DMS153 treated with DMSO at 0.1 percent for 48 hours (cell line): ENCODE measurements around the gene CTIF.

Experiments
- DNase-seq: peaks from one replicate; lab custom pipeline; 2025; ENCODE audit not compliant: unreplicated experiment; lab: John Stamatoyannopoulos, UW

CTIF gene

DNA sequence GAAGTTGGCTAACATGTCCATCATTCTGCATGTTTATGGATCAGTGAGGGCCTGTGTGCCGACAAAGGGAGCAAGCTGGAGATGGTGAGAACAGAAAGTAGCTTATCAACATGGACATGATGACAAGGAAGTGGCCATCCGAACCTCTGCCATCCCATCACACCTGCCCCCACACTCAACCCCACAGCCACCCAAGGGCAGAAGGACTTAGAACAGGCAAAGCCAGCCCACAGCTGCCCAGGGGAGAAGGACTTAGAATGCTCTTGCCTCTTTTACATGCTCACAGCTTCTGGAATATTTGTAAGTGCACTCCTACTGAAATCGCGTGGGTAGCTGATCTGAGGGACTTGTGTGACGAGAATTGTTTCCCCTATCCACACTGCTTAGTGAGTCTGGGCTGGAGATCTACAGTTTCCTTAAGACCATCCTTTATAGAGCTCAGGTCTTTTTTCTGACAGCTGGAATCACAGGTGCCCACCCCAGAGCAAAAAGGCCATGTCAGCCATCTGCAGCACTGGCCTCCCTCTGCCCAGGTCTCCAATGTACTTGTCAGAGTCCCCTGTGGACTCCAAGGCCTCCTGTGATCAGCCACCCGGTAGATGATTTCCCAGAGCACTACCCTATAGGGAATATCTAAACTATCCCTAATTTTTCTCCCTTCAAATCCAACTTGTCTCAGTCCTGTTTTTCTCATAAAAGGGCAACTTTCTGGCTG, 257.8 kb downstream of the CTIF start:
- no peak for DNase-seq

DNA sequence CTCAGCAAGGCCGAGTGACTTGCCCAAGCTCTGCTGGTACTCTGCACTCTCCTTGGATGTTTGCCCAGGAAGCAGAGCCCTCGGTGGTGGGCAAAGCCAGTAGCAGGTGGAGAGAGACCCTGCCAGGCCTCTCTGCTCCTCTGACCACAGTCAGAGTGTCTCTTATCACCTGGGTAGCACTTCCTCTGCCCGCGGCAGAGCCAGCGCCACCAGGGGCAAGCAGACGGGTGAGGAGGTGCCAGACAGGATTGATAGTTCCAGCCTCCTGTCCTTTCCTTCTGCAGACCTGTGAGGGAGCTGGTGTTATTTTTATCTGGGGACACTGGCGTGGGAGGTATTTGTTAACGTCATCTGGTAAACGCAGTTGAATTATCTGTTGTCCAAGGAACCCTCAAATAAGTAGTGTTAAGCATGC, 259.0 kb downstream of the CTIF start:
- DNase-seq = no peak

DNA sequence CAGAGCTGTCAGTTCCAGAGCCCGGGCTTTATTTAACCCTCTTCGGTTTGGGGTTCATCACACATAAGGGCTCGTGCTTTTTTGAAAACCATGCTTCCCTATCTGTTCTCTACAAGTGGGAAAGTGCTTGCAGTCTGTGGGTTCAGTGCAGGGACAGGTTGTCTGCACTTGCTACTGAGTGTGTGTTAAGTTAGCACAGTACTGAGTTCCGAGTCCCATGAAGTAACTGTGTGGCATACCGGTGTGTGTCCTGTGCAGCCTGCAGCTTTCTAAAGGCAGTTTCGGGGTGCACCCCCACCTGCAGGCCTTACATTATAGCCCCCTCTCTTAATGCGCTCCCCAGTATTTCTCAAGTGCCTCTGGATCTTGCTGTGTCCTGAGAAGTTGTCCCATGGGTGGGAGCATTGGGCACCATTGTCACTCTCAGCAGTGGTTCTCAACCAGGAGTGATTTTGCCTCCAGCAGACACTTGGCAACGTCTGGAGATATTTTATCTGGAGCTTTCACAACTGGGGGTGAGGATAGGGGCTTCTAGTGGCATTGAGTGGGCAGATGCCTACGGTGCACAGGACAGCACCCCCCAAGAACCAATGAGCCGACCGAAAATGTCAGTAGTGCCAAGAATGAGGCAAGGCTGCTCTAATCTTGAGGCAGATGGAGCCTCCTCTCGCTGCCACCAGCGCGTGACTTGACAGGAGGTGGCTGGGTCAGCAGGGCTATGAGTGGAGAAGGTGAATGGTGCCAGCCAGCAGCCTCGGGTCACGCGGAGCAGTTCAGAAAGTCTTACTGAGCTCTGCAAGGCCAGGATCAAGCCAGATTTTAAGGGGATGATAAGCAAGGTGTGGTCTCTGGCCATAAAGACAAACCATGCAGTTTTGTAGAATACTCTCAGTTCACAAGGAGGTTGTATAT, 259.8 kb downstream of the CTIF start:
- no peak for DNase-seq

DNA sequence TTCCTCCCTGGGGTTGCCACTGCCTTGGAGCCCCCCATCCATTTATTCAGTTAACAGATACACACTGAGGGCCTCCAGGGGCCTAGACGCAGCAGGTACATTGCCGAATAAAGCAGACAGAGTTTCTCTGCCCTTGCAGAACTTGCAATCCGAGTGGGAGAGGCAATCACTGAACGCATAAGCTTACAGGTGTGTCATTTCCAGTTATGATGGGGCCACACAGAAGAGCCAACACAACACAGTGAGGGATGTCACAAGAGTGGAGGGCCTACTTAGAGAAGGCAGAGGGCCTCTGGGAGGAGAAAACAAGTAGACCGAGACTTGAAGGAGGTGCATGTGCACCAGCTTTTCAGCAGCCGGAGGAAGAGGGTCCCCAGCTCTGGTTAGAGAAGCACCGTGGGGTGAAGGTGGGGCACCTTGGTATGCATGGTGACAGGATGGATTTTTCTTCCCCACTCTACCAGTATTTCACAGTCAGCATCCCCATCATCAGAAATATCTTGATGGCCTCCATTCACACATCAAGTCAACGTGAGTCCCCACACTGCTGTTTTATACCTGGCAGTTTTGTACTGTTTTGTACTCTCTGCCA, 261.0 kb downstream of the CTIF start:
- DNase-seq = no peak

DNA sequence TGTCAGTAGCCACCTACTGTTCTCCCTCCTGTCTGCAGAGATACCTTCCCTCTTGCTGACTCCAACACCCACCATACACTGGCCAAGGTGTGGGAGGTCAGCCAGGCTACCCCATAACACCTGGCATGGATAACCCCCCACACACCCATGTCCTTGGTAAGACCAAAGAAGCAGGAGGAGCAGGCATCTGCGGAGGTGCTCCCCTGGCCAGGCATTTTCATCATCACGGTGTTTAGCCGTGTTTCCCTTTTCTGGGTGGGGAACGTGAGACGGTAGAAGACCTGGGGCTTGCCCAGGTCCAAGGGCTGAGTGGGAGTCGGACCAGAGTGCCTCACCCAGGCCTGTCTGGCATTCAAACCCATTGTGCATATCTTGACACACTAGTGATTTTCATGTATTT, 261.6 kb downstream of the CTIF start:
- DNase-seq = no peak

DNA sequence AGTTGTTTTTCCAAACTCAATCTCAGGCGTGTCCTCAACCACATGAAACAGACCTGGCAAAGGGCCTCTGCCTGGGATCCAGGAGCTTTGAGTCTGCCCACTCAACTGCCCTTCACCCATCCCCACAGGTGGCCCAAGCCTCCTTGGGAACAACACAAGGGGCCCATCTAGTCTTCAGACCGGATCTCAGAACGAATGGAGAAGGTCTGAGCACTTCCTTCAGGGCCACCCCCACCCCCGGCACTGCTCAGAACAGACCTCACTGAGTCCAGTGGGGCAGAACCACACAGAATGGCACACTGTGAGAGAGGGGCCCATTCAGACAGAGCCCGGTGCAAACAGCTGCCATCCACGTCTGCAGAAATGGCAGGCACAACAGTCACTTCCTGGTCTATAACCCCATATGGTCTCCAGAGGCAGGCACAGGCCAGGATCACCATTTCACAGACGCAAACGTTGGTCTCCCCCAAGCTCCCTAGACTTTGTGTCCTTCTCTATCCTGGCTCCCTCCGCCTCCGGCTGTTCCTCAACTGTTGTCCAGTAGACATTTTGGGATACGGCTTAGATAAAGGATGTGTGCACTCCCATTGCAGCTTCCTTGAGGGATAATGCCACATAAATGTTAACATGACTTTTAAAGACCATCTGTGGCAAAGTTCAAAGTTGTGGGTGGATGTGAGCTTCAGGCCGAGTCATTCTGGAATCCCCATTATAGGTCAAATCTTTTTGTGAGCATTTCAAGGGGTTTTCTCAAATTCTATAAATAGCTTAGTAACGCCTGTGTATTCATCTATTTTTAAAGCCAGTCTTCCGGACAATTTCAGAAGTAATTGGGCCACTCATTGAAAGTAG, 262.3 kb downstream of the CTIF start:
- DNase-seq = no peak

DNA sequence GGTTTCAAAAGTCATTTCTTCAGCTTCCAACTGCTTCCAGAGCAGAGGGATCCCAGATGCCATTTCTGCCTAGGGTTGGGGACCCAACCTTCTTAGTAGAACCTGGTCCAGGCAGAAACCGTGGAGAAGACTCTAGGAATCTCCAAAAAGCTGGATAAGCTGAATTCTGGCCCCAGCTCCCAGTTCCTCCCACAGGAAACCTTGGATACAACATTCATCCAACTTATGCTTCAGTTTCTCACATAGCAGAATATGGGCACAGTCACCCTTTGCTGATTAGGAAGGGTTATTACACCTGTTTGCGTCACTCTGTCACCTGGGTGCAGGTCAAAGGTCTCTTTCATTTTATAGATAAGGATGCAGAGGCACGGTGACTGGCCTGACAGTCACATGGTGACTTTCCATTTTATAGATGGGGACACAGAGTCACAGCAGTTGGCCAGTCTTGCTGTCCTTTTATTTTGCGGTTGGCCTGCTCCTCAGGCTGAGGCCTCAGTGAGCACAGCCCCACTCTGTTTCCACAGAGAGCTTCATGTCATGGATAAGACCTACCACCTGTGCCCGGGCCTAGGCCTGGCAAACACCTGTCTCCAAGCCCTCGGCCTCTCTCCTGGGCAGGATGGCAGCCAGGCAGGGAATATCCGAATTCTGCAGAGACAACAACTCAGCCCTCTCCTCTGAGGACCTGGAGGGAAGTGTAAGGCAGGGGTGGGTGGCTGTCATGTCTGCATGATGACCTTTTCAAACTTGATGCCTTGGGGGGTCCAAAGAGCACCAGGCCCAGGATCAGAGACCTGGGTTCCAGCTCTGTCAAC, 263.1 kb downstream of the CTIF start:
- DNase-seq = no peak

DNA sequence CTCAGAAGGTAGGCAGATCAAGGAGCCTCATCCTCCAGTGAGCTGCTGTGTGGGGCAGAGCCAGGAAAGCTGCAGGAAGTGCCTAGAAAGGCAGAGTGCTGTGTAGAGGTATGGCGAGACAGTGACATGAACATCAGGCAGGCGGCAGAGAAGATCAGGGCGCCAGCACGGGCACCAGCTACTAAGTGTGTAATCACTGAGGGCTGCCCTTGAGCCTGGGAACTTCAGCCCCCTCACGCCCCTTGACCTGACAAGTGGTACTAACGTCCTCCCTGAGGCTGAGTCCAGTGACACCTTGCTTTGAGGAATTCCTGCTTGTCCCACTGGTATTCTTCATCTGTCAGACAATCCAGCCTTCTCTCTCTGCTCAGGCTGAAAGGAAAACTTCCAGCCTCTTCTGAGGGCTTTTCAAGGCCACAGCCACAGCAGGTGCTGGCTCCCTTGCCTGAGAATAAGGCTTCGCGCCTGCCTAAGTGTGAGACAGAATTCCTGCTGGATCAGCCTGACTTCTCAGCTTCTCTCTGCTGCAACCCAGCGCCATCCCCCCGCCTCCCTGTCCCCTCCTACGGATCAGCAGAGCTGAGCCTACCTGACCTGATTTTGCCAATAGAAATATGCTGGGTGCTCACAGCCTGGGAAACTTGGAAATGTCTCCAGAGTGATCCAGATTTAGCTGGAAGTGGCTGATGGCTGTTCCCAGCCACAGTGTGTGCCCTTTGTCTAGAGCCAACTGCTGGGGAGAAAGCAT, 263.9 kb downstream of the CTIF start:
- DNase-seq = no peak

DNA sequence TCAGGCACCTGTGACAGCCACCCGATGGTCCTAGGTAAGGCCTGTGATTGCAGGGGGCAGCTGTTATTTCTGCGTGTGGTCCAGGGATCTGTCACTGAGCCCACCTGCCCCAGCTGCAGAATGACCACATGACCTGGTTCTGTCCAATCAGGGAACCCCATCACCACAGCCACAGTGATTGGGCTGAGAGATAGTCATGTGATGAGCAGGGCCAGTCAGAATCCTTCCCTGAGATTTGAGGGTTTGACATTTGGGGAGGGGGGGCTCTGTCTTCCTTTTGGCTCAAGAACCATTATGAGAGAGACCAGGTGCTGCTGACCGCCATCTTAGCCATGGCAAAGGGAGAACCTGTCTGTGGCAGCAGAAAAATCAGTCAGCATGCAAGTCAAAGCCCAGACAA, 264.7 kb downstream of the CTIF start:
- no peak for DNase-seq

DNA sequence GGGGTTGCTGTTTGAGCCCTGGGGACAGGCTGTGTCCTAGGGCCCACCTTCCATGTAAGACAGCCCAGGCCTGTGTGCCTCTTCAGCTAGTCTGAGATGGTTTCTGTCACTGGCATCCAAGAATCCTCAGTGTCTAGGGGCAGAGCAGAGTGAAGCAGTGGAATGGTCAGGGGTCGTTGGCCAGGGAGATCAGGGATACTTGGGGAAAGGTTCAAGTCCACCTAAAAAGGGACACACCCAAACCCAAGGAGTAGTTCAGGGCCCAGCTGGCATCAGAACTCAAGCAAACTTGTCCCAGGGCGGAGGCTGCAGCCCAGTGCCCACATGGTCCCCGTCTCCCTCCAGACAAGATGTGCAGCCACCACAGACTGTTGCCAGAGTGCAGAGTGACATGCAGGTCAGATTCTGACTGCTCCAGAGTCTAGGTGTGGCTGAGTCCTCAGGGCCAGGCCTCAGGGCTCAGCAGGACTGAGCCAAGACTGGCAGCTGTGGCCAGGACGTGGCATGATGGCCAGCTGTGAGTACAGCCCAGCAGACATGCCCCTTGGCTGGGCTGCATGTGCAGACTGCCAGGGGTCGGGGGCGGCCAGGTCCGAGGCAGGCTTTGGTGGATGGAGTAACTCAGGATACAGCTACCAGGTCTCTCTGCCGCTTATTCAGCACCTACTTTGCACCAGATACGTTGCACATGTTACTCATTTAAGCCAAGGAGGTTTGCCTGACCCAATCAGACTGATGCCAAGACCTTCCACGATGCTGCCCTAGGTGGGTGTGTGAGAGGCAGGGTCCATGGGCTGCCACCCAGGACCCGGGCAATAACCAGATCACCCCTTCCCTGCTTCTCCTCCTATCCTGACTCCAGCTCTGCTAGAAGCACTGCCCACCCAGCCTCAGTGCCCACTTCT, 265.4 kb downstream of the CTIF start:
- no peak for DNase-seq

DNA sequence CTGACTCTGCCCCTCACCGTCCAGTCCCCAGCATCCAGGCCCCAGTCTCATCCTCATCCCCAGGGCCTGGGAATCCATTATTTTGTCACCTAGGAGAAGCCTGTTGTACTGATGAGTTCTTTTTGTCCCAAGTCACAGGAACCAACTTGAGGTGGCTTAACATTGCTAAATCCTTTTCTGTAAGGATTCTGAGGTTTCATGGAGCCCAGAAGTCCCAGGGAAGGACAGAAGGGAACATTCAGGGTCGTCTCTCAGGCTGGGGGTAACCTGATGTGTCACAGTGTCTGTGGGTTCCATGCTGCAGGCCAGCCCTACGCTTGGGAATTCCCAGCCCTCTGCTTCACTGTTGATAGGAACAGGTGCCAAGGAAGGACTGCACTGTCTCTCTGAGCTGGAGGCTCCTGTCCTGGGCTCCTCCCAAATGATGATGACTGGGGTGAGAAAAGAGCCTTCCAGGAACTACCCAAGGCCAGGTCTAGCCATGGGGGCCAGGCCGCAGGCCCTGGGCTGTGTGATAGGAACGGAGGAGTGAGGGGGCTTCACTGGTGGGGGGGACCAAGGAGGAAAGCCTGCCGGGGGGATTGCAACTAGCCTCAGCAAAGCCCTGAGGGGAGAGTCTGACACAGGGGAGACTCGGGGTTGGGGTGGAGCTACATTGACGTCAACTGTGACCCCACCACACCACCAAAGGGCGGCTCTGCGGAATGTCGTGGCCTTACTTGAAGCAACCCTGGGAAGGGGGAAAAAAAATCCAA, 266.2 kb downstream of the CTIF start:
- DNase-seq = no peak

DNA sequence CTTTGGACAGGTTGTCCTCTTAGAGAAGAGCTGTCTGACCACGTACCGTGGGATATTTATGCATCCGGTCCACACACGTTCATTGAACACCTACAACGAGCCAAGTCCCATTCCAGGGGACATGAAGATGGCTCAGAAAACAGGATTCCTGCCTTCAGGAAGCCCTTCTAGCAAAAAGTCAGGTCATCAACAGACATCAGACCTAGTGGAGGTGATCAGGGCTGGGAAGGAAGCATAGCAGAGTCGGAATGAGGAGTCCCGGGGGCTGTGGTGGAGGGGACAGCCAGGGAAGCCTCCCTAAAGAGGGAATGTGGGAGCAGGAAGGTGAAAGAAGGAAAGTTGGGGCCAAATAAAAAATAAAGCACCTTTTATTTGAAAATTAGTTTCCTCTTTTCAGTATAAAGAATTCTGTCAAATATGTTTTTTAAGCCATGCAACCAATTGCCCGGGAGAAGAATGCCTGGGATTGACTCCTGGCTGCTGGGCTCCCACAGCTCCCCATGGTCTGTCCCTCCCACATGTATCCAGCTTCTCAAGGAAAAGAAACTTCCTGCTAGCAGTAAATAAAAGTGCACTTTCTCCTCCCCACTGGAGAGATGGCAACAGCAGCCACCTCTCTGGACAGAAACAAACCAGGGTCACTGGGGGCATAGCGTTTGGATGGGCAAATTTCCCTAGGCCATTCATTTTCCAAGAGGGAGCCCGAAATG, 267.1 kb downstream of the CTIF start:
- no peak for DNase-seq

DNA sequence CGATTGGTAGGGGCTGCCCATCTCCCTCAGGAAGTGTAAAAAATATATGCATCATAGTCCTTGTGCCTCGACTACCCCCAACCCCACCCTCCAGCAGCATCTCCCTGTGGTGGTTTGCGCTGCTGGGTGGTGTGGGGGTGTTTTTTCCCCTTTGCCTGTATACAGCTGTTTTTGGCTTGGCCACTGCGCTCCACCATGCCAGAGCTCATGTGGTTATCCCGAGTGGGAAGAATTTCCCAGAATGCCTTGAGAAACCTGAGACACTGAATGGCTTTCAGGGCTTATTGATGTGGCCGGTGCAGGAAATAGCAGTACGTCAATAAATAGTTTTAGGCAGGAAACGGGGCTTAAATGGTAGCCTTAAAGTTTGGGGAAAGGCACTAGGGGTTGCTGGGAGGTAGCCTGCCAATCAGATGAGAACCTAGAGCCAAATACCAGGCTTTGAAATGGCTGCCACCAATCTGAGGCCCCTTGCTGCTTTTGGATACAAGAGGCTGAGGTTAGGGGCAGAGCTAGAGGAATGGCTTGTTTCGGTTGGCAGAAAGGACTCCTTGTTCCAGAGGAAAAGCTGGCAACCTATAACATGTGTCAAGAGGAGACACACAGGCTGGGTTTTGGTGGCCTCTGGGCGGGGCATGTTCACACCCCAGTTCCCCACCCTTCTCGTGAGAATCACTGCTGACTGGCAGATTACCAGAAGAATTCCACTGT, 267.9 kb downstream of the CTIF start:
- DNase-seq = no peak

DNA sequence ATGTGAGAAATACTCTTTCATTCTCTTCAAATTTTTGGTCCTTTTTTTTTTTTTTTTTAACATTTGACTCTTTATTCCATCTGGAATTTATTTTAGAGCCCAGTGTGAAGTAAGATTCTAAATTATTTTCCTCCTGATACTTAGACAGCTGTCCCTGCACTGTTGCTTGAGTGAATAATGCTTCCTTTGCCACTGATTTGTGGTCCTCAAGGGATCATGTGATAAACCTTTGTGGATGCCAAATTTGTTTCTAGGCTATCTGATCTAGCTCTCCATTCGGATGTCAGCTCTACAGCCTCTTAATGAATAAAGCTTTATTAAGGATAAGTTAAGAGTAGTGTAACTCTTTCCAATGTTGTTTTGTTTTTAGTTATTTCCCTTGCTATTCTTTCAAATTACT, 269.6 kb downstream of the CTIF start:
- no peak for DNase-seq

DNA sequence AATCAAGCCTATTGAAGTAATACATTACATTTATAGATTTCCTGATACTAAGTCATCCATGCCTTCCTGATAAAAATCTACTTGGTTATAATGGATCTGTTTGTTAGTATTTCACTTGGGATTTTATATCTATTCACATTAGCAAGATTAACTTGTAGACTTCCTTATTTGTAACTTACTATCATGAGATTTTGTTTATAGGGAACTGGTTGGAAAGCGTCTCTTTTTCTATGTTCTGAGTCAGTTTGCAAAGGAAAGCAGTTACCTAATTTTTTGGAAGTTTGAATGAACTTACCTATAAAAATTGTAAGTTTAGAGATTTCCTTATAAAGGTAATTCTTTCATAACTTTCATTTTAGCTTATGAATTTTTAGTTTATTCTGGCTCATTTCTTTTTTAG, 270.5 kb downstream of the CTIF start:
- no peak for DNase-seq

DNA sequence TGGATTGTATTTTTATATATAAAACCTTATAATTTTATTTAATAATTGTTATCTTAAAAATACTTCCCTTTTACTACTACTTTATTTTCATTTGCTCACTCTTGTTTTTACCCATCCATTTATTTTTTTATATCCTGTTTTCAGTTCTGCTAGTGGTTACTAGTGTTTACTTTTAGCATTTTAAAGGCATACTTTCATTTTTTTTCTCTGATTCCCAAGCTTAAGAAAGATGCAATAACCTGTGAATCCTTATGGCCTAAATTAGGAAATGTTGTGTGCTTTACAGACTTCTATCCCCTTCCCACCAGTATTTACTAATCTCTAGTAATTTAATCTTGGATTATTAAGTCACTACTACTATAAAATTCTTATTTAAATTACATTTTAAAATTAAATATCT, 272.0 kb downstream of the CTIF start:
- no peak for DNase-seq

DNA sequence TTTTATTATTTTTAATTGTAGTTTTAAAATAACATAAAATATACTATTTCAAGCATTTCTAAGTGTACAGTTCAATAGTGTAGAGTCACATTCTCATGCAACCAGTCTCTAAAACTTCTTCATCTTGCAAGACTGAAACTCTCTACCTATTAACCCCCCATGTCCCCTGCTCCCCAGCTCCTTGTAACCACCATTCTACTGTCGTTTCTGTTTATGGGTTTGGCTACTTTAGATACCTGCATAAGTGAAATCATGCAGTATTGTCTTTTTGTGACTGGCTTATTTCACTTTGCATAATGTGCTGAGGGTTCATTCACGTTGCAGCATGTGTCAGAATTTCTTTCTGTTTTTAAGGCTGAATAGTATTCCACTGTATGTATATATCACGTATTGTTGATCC, 272.6 kb downstream of the CTIF start:
- DNase-seq = no peak
